Tibial nerve (tissue), 4 donors: ENCODE measurements around the gene ADAMTS17.

Source experiments
- CTCF ChIP-seq, 5 experiments: fragments of 200-600 bp in 3 of 5; fragments of 450-650 bp in 2 of 5; sonication (generic) in 3 of 5; IDR thresholded peaks; one replicate each; pipeline ENCODE4 v1.5.1; 2016 to 2019; ENCODE audit warnings: antibody characterized with exemption in 5 of 5, mild to moderate bottlenecking in 3 of 5, moderate library complexity in 2 of 5
- EP300 ChIP-seq, 2 donors: sonication (generic); formaldehyde crosslinking; IDR thresholded peaks; one replicate each; pipeline ENCODE4 v1.6.1; 2017; ENCODE audit warnings: antibody characterized with exemption in 2 of 2, mild to moderate bottlenecking in 1 of 2
- POLR2A ChIP-seq, 2 donors: fragments of 450-650 bp; IDR thresholded peaks; one replicate each; pipeline ENCODE4 v1.6.1; 2017; ENCODE audit warnings: antibody characterized with exemption in 2 of 2, mild to moderate bottlenecking in 2 of 2, moderate library complexity in 2 of 2

GRCh38 chr15:100334015-100334414 is 7.8 kb downstream of the ADAMTS17 start:
- TF ChIP-seq CTCF (IDR thresholded peaks at IDR 0.05), result no peak
- no peak for TF ChIP-seq EP300 (IDR thresholded peaks at IDR 0.05)
- TF ChIP-seq POLR2A (IDR thresholded peaks at IDR 0.05), result no peak
